IMR-90 (cell line): ENCODE measurements around the gene CUL3. TPM values are rescaled to one million over a fixed set of nuclear protein-coding genes. Genes with fewer than 3 reads are reported as not detected.
"Not testable (repeated sequence)": the region's sequence is repeated elsewhere in the genome, so short reads cannot be mapped to it uniquely, and the experiment has no call there.

Experiments used
- ATAC-seq: fragments of 200-7000 bp; cut with Tn5 transposase; 2 replicates; pipeline ENCODE4 v1.9.1; 2020; ENCODE audit warnings: low read depth, mild to moderate bottlenecking, moderate library complexity
- BruUV-seq: library from RNA; stranded (reverse); fragments of 400-500 nt; replicated peaks from 2 replicates; lab custom pipeline; 2021; lab: Mats Ljungman, UMichigan
- CTCF ChIA-PET: fragments of 300-600 bp; formaldehyde crosslinking; extraction: SDS; loops from one replicate; lab custom pipeline; 2021; ENCODE audit warnings: antibody characterized with exemption; lab: Yijun Ruan, JAX
- POLR2A ChIA-PET: fragments of 300-600 bp; sonication (Branson Sonifier 250); formaldehyde crosslinking; loops from one replicate; lab custom pipeline; 2022; ENCODE audit warnings: antibody characterized with exemption; ENCODE audit not compliant: unreplicated experiment; lab: Charles Lee
- DNase-seq: peaks from one replicate; pipeline ENCODE4 v3.0.0; 2013
- H2AFZ ChIP-seq: replicated peaks from 2 replicates; pipeline ENCODE3; 2013; ENCODE audit warnings: low read length, mild to moderate bottlenecking; ENCODE audit not compliant: poor library complexity
- H2AK5ac ChIP-seq: 2 replicates; pipeline ENCODE4 v1.6.1; 2013; ENCODE audit warnings: low read depth, low read length, inconsistent platforms
- H2AK9ac ChIP-seq: replicated peaks from 2 replicates; pipeline ENCODE3; 2013; ENCODE audit warnings: mild to moderate bottlenecking, low read depth, low read length, moderate library complexity; ENCODE audit not compliant: poor library complexity
- H2BK120ac ChIP-seq: 2 replicates; pipeline ENCODE4 v1.6.1; 2013; ENCODE audit warnings: low read depth, low read length, inconsistent platforms
- H2BK15ac ChIP-seq: 3 replicates; pipeline ENCODE4 v1.6.1; 2013; ENCODE audit warnings: low read depth, low read length, inconsistent platforms
- H2BK20ac ChIP-seq: 2 replicates; pipeline ENCODE4 v1.6.1; 2013; ENCODE audit warnings: low read depth, mild to moderate bottlenecking, inconsistent platforms, low read length, moderate library complexity
- H2BK5ac ChIP-seq: 2 replicates; pipeline ENCODE4 v1.6.1; 2013; ENCODE audit warnings: mild to moderate bottlenecking, low read depth, low read length, inconsistent platforms; ENCODE audit not compliant: poor library complexity, severe bottlenecking
- H3K14ac ChIP-seq: replicated peaks from 2 replicates; pipeline ENCODE4 v1.6.1; 2013; ENCODE audit warnings: low read depth, low read length, inconsistent platforms
- H3K18ac ChIP-seq: 2 replicates; pipeline ENCODE4 v1.6.1; 2013; ENCODE audit warnings: low read depth, low read length, control low read depth
- H3K23ac ChIP-seq: 2 replicates; pipeline ENCODE4 v1.6.1; 2013; ENCODE audit warnings: low read depth, low read length, inconsistent platforms
- H3K27ac ChIP-seq: 2 replicates; pipeline ENCODE4 v1.5.1; 2013; ENCODE audit warnings: mild to moderate bottlenecking, control low read depth, low read length; ENCODE audit not compliant: insufficient read depth
- H3K27me3 ChIP-seq: 2 replicates; pipeline ENCODE4 v1.6.1; 2013; ENCODE audit warnings: low read length; ENCODE audit not compliant: control insufficient read depth, insufficient read depth
- H3K36me3 ChIP-seq: 2 replicates; pipeline ENCODE4 v1.6.1; 2013; ENCODE audit warnings: low read length, mixed read lengths; ENCODE audit not compliant: control insufficient read depth, insufficient read depth
- H3K4ac ChIP-seq: 2 replicates; pipeline ENCODE4 v1.6.1; 2013; ENCODE audit warnings: low read depth, low read length, inconsistent platforms
- H3K4me1 ChIP-seq: 2 replicates; pipeline ENCODE4 v1.6.1; 2013; ENCODE audit warnings: low read length, mixed read lengths; ENCODE audit not compliant: control insufficient read depth, insufficient read depth
- H3K4me2 ChIP-seq: 2 replicates; pipeline ENCODE4 v1.6.1; 2013; ENCODE audit warnings: low read depth, mild to moderate bottlenecking, control low read depth, low read length, moderate library complexity
- H3K4me3 ChIP-seq: 2 replicates; pipeline ENCODE4 v1.5.1; 2013; ENCODE audit warnings: low read depth, mild to moderate bottlenecking, control low read depth, low read length, moderate library complexity; ENCODE audit not compliant: insufficient read depth
- H3K56ac ChIP-seq: 2 replicates; pipeline ENCODE4 v1.6.1; 2013; ENCODE audit warnings: low read length, inconsistent platforms; ENCODE audit not compliant: insufficient read depth; ENCODE audit errors: extremely low read depth
- H3K79me1 ChIP-seq, 2 experiments: 2 replicates each; pipeline ENCODE4 v1.6.1; 2013; ENCODE audit warnings: low read length in 2 of 2, inconsistent platforms in 1 of 2, low read depth in 1 of 2
- H3K9ac ChIP-seq: 2 replicates; pipeline ENCODE4 v1.6.1; 2013; ENCODE audit warnings: low read depth, low read length, control low read depth
- H3K9me1 ChIP-seq: 2 replicates; pipeline ENCODE4 v1.6.1; 2013; ENCODE audit warnings: low read length, inconsistent platforms; ENCODE audit not compliant: insufficient read depth
- H3K9me3 ChIP-seq: 2 replicates; pipeline ENCODE4 v1.6.1; 2013; ENCODE audit warnings: low read length; ENCODE audit not compliant: control insufficient read depth, insufficient read depth
- H4K20me1 ChIP-seq: 2 replicates; pipeline ENCODE4 v1.6.1; 2013; ENCODE audit warnings: low read length, inconsistent platforms; ENCODE audit not compliant: insufficient read depth
- H4K5ac ChIP-seq: 2 replicates; pipeline ENCODE4 v1.6.1; 2013; ENCODE audit warnings: mild to moderate bottlenecking, low read depth, low read length, control low read depth
- H4K8ac ChIP-seq, 2 experiments: 2 replicates each; pipeline ENCODE4 v1.6.1; 2013; ENCODE audit warnings: low read depth in 2 of 2, low read length in 2 of 2, control low read depth in 1 of 2, inconsistent platforms in 1 of 2
- H4K91ac ChIP-seq: 2 replicates; pipeline ENCODE4 v1.6.1; 2013; ENCODE audit warnings: low read depth, low read length, inconsistent platforms; ENCODE audit not compliant: insufficient read depth
- RCOR1 ChIP-seq: IDR thresholded peaks from 2 replicates; pipeline ENCODE4 v1.6.1; 2012; ENCODE audit warnings: mild to moderate bottlenecking, low read length, improper control_type of control experiment; ENCODE audit not compliant: insufficient replicate concordance
- USF2 ChIP-seq: fragments of 150-350 bp; IDR thresholded peaks from 2 replicates; pipeline ENCODE4 v1.6.1; 2017; ENCODE audit warnings: mild to moderate bottlenecking, antibody characterized with exemption, low read length, low read depth
- WGBS, 2 experiments: methylation state at CpG; one replicate each; pipeline versions ENCODE4 v1.1.5 to v1.1.7; 2013; ENCODE audit warnings: missing lambda C conversion rate in 2 of 2; ENCODE audit not compliant: insufficient read length in 1 of 2; ENCODE audit errors: extremely low coverage in 2 of 2; 5-methylcytosine and 5-hydroxymethylcytosine counted together
- dilution Hi-C: fragments of 300-500 bp; cut with HindIII; formaldehyde crosslinking; loops from one replicate; pipeline ENCODE4 v1.14.3; 2018; ENCODE audit warnings: low sequenced_read_pairs; ENCODE audit not compliant: unreplicated experiment
- in situ Hi-C: fragments of 300-500 bp; cut with MboI; formaldehyde crosslinking; loops from 3 replicates; pipeline ENCODE4 v1.14.3; 2019; ENCODE audit warnings: low sequenced_read_pairs, inconsistent platforms, mixed read lengths
- intact Hi-C: fragments of 100-400 bp; cut with micrococcal nuclease; formaldehyde crosslinking; loops from 2 replicates; pipeline ENCODE4 v1.10.0; 2022
- polyA plus RNA-seq, 3 experiments: library from polyadenylated mRNA; depleted of rRNA; stranded (reverse); fragments of >200 nt; gene quantifications; 2 replicates each; pipeline ENCODE4 v1.2.3, GENCODE V29; 2012; ENCODE audit warnings: low replicate concordance in 1 of 3
- total RNA-seq: library from RNA; depleted of rRNA; stranded (reverse); fragments of >200 nt; gene quantifications from 2 replicates; pipeline ENCODE4 v1.2.3, GENCODE V29; 2012

CUL3 gene
- total and polyA plus RNA-seq, 2 of the 4 experiments (the other 2 are of a cell fraction) = 33.7 to 45.7 TPM

- TF ChIP-seq USF2 (no peak), RCOR1 (no peak)
These were observed 61.3 kb downstream of the CUL3 start (continued) for GRCh38 chr2:224523626-224524577.

- WGBS, 2 experiments = no CpG with 5 or more reads among the region's 10 CpGs
- H2AK5ac ChIP-seq, H3K4ac ChIP-seq, H3K9me3 ChIP-seq, H2BK15ac ChIP-seq, H2BK20ac ChIP-seq, H3K9ac ChIP-seq, BruUV-seq, H3K27me3 ChIP-seq, H3K56ac ChIP-seq, H4K91ac ChIP-seq, H4K8ac ChIP-seq, H2BK120ac ChIP-seq, H2AFZ ChIP-seq, H3K4me2 ChIP-seq, DNase-seq, H3K23ac ChIP-seq, in situ Hi-C loops, H3K9me1 ChIP-seq, CTCF ChIA-PET, H2AK9ac ChIP-seq, POLR2A ChIA-PET, H3K14ac ChIP-seq, H3K4me3 ChIP-seq, ATAC-seq, dilution Hi-C loops, H4K5ac ChIP-seq, intact Hi-C loops, H3K36me3 ChIP-seq: not testable (repeated sequence)
- H3K27ac ChIP-seq = peak overlapping the region; percentile 62; the same call in 1 of the 2 replicates
- peak overlapping the region; percentile 71 for H2BK5ac ChIP-seq
- peaks cover 53% of the 10 kb centered on the region for H4K20me1 ChIP-seq
- H3K18ac ChIP-seq = peak overlapping the region; percentile 9; the same call in 1 of the 2 replicates
- H3K79me1 ChIP-seq = peaks cover 14 to 64% of the 10 kb centered on the region in 2 experiments
- H3K4me1 ChIP-seq = peaks cover 19% of the 10 kb centered on the region
These were observed 62.7 kb downstream of the CUL3 start for GRCh38 chr2:224522483-224522882.
